NCI-H1105 (cell line): ENCODE data around the gene HOXB8.
A peak's percentile ranks its signal among the peaks of the same experiment; 100 is the strongest.

ENCODE experiments used
- DNase-seq: peaks from one replicate; lab custom pipeline; 2025; lab: John Stamatoyannopoulos, UW

HOXB8 gene

DNA sequence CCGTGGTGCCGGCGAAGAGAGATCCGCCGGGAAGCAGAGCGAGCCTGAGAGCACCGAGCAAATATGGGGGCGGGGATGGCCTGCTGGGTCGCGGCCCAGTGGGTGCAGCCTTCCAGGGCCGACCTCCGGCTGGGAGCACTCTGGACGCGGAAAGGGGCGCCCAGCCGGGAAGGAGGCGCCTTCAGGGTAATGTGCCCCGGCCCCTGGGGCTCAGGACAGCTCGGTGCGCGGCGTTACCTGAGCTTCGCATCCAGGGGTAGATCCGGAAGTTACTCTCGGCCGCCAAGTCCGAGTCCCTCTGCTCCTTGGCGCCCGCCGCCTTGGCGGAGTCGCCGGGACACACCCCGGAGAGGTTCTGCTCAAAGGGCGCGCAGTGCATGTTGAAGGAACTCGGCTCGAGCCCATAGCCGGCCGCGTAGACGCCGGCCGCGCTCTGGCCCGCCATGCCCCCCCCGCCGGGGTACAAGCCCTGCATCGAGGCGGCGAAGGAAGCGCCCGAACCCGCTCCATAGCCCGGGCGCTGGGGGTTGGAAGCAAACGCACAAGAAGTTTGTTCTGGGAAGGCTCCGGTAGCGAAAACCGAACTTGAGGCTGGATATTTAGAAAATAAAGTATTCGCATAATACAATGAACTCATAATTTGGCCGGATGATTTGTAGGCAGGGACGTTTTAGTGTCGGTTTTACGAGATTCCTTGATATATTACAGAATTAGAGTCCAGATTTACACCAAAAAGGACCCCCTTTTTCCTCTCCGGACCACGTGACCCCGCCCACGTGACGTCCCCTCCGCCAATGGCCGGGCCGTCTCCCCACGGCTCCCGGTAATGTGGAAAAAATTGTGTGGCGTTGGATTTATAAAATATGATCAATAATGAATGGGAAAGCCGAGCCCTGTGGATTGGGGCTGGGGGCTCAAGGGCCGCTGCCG is 4.5 kb downstream of the HOXB8 start, which contains the start of gene HOXB7:
HOXB7 (minus strand) TSS at position 736 of the 930 bp plus-strand sequence; CDS start at position 637, 99 bp downstream.
- peak; percentile 53 for DNase-seq

DNA sequence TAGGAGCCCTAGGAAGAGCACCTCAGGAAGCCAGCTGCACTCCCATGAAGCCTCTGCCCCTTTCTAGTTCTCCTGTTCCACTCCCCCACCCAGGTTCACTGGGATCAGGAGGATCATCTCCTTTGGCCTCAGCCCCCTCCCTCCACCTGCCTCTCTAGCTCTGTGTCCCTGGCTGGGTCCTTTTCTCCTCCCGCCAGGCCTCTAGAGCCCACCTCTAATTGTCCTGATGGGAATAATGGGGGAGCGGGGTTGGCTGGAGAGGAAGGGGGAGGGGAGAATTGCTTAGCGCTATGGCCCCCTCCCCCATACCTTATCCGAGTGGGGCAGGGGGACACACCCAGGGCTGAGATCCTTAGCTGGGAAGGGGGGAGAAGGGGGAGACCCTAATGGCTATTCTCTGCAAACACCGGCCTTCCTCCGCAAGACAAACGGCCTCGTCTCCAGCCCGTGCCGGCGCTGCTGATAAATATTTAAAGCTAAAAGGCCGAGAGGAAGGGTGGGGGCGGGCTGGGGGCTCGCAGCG is 5.3 kb downstream of the HOXB8 start:
- no peak for DNase-seq

- no peak for DNase-seq
Observed at GRCh38 chr17:48609033-48609432, 6.1 kb downstream of the HOXB8 start.

DNA sequence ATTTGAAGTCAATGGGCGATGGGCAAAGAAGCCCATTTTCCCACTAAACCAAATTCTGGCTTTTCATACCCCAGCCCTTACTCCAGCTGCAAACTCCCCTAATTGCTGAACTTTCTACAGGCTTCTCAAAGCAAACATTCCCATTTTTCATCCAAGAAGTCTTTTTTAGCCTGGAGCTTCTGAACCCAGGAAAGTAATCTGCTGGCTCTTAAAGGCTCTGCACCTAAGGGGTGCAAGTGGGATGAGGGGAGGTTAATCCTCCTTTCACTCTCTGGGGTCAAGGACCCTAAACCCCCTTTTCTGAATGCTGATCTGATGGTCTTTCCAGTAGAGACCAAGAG is 6.6 kb downstream of the HOXB8 start:
- no peak for DNase-seq

- DNase-seq, result no peak
Observed at GRCh38 chr17:48606892-48607614, 8.0 kb downstream of the HOXB8 start.

GRCh38 chr17:48605991-48606891 is 8.9 kb downstream of the HOXB8 start:
- DNase-seq, result no peak

DNA sequence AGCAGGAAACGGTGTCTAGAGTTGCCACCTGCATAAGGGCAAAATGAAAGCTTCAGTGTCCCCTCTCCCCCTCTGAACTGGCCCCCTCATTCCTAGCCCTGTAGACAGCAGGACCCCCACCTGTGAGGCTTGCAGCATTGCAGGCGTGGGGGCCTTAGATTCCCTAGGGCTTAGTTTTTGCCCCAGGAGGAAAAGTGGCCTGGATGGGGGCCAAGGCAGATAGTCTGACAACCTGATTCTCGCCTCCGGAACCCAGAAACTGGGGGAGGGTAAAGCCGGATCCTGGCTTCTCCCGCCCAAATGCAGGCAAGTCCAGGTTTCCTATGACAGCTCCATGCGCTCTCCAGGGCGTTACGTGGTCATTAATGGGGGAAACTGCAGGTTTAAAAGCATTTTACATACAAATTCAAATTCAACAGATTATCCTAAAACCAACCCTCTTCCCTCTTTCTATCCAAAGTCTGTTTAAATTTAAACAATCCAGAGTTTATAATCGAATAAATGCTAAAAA is 9.6 kb downstream of the HOXB8 start:
- DNase-seq, result no peak

DNA sequence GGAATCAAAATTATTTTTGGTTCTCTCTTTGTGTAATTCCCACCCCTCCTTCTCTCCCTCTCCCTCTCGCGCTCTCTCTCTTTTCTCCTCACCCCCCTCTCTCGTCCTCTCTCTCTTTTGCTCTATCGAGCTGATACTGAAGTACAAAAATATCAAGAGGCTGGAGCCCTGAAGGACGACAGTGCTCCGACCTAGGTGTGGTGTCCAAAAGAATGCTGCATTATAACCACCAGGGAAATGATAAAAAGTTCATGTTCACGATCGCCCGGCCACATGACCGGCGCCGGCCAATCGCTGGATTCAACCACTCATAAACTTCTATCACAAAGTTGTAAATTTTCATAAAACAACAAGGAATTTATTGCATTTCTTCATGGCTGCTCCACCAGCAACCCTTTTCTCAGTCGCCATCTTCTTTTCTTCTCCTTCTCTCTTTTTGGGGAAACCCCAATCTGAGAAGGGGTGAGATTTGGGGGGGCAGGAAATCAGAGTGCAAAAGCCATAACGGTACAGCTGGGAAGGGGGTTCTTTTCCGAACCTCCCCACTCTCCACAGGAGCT is 10.2 kb downstream of the HOXB8 start, which contains the start of gene HOXB6:
HOXB6 (minus strand) TSS at position 217 of the 560 bp plus-strand sequence. CDS start 6,836 bp downstream, outside the sequence.
- no peak for DNase-seq

- DNase-seq, result no peak
Observed at GRCh38 chr17:48603959-48604769, 10.9 kb downstream of the HOXB8 start.

DNA sequence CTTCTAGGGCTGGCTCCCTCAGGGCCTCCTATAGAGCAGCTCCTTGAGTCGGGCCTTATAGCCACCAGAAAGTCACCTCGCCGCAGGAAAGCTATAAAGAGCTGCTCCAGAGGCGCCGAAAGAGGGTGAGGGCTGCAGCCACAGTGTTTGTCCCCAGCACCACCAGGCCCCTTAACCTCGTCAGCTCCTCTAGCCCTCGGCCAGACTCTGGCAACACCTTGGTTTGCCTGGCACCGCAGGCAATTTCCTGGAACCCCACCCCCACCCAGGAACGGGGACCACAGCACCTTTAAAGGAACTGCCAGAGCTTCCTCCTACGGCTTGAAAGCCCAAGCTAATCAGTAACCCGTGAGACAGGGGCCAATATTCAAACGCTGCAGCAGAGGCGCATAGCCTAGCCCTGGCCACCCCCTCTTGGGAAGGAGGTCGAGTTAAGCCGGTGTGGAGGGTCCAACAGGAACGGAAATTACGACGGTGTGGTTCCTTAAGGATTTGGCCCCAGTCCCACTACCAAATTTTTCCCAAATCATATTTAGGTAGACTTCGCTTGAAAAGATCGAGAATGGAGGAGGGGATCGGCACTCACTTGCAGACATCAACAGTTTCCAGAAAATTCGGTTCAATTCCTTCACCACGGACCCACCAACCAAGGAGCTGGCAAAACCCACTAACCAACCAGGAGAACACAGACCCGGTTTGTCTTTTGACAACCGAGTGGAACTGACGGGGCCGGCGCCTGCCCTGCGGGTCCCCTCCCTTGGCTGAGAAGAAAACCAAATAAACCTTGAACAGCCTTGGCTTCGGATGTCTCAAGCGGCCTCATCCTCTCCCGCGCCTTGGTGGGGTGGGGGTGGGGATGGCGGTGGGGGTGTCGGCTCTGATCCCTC is 13.3 kb downstream of the HOXB8 start:
- no peak for DNase-seq

DNA sequence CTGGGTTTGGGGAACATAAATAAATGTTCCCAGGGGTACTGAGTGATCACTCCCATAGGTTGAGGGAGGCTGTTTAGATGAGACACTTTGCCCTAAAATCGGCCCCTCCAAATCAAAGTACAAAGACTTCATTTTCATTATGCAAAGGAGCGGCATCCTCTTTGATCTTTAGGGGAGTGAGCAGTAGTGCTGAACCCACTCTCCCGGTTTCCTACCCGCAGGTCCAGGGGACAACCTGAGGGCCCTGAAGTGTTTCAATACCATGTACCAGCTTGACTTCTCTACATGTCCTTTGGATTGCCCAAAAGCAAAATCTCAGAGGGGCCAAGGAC is 13.9 kb downstream of the HOXB8 start:
- no peak for DNase-seq

- DNase-seq, result no peak
Observed at GRCh38 chr17:48600244-48601098, 14.6 kb downstream of the HOXB8 start.

GRCh38 chr17:48599354-48599753 is 15.7 kb downstream of the HOXB8 start:
- no peak for DNase-seq

- DNase-seq, result no peak
Observed at GRCh38 chr17:48598736-48599135, 16.4 kb downstream of the HOXB8 start.

DNA sequence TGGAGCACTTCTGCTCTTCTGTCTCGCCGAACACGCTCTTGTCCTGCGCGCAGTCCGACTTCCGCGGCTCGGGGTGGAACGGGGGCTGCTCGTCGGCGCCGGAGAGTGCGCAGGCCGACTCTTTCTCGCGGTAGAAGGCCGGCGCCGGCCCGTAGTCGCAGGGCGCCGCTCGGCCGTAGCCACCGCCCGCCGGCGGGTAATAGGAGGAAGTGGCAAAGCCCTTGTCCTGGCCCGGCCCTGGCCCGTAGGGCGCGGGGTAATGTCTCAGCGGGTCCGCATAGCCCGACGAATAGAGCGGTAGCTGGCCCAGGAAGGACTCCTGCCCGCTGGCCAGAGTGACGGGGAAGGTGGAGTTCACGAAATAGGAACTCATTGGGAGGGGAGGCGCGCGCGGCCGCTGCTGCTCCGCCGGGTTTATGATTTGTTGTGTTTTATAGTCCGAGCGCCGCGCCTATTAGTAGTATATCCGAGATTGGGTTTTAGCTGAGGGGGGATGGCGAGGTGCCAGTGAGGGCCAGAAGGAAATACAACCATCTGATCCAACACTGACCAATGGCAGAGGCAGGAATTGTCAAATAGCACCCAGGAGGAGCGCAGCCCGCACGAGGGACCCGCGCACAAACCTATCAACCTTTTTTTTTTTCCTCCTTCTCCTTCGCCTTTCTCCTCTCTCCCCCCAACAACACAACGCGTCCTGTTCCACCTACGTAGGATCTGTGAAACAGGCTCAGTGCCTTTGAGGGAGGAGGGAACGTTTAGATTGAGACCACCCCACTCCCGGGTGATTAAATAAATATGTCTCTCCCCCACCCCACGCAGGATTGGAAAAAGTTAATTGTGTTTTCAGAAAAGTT is 17.1 kb downstream of the HOXB8 start:
- peak; percentile 17 for DNase-seq

DNA sequence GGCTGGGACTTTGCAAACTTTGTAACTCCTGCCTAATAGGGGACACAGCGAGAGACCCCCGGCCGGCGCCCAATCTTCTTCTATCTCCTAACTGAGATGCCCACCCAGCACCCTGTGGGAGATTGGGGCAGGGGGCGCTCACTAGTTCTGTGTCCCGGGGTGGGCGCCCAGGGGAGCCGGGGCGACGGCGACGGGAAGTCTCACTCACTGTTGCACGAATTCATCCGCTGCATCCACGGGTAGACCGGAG is 17.6 kb downstream of the HOXB8 start:
- DNase-seq, result no peak

- DNase-seq, result no peak
Observed at GRCh38 chr17:48596735-48597527, 18.2 kb downstream of the HOXB8 start.
